Stimulated activated CD4-positive, alpha-beta T cell treated with anti-CD3 and anti-CD28 coated beads, Interleukin-4, amount 100 ng/mL, for 4 hours (primary cell): Measurements from ENCODE around the gene FGD4.

Experiments used
- DNase-seq, 2 experiments: peaks; one replicate each; pipeline ENCODE4 v3.0.0-alpha.2; 2020

FGD4 gene

DNA sequence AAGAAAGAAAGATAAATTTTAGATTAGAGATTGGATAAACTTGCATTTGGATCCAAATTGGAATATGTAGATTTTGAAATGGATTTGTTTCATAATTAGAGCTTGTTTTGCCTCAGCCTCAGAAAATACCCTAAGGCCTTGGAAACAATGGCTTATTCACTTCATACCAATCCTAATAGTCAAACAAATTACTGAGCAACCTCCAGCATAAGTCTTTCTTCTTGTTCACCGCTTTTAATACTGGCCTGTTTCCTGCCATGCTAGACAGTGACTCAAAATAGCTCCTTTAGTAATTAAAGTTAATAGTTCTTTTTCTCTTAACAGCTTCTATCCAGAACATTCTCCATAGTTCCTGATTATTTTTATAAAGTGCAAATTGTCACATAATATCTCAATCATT lies 168.9 kb downstream of the FGD4 start:
- no peak for DNase-seq

GRCh38 chr12:32569259-32569658 lies 169.9 kb downstream of the FGD4 start:
- no peak for DNase-seq

GRCh38 chr12:32574585-32574984 lies 175.2 kb downstream of the FGD4 start:
- DNase-seq = no peak

DNA sequence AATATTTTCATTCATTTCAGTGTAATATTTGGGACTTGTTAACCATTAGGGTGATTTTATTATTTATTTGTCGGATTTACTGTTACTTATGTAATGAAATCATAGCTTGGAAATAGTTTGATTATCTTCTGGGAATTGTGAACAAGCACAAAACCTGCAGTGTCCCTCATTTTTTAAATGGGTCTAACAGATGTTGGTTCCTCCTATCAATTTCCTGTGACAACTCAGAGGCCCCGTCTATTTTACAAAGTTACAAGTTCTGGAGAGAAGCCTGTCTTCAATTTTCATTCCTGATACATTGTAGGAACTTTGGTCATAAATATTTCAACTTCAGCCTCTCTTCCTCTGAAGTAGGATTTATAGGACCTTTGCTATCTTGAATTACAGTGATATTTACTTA lies 178.0 kb downstream of the FGD4 start:
- DNase-seq = no peak

- no peak for DNase-seq
Measured at GRCh38 chr12:32583534-32583933, 184.2 kb downstream of the FGD4 start.

- DNase-seq = no peak
Measured at GRCh38 chr12:32585680-32586079, 186.3 kb downstream of the FGD4 start.

DNA sequence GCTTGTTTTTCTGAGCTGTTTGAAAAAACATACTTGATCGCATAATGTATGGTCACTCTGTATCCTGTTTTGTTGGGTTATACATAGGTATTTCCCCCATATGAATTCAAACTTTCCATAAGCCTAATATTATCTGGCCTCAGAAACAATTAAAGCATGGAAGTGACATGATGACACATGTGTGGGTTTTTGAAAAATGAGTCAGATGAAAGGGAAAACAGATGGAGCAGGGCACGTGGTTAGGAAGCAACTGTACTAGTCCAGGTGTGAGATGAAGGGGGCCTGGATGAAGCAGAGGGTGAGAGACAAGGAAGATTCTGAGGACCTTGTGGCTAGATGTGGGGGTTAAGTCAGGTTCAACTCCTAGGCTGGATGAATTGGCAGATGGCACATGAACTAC lies 187.0 kb downstream of the FGD4 start:
- no peak for DNase-seq

DNA sequence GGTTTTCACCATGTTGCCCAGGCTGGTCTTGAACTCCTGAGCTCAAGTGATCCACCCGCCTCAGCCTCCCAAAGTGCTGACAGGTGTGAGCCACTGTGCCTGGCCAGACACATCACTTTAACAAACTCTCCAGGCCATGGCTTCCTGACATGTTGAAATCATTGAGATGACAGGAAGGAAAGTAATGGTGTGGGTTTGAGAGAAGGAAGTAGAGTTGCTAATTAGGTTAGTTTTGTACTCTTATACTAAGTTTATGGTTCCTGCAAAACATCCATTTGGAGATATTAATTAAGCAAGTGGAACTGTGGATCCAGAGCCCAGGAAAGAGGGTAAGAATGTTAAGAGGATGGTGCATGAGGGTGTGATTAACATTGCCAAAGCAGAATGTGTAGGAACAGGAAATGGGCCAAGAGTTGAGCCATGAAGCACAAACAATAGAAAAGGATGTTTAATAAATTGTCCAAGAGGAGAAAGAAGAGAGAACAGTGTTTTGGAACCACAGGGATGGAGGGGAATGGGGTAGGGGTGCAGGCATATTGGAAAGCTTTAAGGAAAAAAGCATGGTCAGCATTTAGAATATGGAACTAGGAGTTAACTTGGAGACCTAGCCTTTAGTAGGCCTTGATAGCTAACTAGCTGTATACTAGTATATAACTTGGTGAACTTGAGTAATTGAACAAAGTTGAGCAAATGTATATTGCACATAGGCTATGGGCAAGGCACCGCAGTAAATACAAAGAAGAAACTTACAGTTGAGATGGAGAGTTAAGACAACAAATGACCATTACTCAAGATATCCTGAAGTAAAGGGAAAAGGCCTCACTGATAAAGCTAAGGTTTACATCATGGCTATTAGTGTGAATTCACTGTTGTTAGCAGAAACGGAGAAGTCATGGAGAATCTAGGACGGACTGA lies 188.5 kb downstream of the FGD4 start:
- no peak for DNase-seq

DNA sequence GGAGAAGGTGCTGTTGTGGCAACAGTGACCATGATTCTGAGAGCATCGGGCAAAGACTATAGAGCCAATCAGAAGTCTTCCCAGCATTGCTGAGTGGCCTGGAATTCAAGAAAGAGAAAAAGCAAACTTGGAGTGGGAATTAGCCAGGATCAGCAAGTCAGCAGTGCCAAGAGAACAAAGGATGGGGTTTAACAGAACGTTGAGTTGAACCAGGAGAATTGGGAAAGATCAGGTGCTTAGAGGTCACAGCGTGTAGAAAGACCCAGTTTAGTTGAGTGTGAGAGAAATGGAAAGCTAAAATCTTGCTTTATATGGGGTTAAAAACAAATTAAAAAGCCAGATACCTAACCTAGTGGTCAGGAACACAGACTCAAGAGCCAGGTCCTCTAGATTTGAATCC lies 189.2 kb downstream of the FGD4 start:
- no peak for DNase-seq

DNA sequence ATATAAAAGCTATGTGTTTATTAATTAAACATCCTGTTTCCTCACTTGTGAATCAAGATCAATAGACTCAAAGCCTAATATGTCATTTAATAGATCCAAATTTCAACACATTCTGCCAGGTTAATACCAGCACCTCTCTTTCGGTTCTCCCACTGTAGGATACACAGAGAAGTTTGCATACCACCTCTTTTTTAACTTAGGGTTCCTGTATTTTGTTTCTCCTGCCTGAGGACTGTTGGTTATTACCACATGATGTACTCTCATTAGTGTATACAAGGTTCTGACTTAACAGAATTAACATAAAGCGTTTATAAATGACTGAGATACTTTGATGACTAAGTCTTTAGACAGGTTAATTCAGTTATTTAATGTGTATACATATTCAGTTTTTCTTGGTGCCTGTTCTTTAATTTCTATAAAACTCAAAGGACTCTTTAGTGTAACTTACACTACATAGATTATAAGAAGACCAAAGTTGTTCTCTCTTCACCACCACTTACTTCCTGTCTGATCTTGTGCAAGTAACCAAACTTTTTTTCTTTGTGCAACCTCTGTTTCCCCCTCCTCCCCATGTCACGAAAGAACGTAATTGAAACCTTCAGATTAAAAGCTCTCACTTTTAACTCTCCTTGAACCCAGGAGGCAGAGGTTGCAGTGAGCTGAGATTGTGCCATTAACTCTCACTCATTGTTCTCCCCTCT lies 190.0 kb downstream of the FGD4 start:
- DNase-seq = no peak

- no peak for DNase-seq
Measured at GRCh38 chr12:32595251-32595650, 195.9 kb downstream of the FGD4 start.

DNA sequence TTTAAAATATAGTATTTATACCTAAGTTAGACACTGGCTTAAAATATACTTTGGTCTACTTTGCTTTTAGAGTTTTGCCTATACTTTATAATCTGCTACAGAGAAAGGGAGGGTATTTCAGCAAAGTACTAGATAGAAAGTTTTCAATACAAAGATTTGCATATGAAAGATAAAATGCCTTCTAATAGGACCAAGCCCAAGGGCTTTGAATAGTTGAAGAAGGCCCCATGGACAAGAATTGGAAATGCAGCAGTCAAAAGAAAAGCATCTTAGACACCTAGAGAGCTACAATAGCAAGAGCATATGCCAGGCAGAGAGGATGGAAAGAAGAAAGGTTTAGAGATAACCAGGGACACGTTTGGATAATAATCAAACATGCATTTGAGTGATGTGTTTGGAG lies 196.7 kb downstream of the FGD4 start:
- no peak for DNase-seq

DNA sequence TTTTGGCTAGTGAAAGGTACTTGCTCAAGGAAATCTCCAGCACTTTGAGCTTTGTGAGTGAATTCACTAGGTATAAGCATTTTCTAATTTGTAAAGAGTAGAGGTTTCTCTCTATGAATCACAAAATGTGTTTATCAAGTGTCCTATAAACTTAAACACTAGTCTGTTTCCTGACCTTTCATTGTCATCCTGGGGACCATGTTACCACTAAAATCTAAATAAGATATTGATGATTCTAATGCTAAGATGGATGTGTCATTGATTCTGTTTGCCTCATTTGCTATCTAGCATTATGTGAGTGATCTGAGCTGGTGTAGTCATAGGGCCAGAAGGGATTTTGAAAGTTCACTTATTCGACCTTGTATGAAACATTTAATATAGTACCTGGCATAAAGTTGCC lies 199.3 kb downstream of the FGD4 start:
- DNase-seq = no peak

DNA sequence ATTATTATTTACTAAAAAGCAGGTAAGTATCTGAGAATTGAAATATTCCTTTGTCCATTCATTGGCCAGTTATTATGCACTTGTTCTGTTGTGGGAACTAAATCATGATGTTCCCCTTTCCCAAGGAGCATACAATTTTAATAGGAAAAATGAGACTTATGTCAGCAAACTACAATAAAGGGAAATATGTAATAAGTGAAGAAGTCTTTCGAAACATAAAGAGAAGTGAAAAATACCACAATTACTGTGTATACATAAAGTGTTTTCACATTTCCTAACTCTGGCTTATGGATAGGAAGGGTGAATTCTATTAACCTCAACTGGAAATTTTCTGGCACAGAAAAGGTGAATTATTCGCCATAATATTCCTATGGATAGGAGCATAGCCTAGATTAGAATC lies 201.3 kb downstream of the FGD4 start:
- DNase-seq = no peak

GRCh38 chr12:32603071-32603470 lies 203.7 kb downstream of the FGD4 start:
- DNase-seq = no peak

DNA sequence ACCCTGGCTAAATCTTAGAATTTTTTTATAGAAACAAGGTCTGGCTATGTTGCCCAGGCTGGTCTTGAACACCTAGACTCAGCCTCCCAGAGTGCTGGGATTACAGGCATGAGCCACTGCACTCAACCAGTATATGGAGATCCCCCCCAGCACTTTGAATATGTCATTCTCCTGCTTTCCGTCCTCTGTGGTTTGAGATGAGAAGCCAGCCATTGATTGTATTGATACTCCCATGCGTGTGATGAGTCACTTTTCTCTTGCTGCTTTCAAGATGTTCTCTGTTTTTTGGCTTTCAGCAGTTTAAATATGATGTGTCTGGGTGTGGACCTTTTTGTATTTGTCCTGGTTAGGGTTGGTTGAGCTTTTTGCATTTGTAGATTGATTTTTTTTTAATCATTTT lies 204.5 kb downstream of the FGD4 start:
- DNase-seq = no peak

DNA sequence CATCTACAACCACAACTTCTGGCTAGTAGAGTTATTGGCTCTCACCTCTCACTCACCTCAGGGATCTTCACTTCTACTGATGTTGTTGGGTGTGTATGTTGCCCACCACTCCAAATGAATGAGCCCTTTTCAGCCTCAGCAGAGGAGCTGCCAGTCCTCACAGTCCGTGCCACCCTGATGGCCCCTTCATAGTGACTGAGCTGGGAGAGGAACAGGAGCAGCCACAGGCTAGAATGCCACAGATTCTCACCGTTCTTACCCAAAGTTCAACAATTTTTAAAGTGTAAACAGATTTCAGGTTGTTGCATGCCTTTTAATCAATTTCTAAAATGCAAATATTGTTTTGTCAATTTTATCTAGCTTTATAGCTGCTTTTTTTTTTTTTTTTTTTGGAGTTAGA lies 205.2 kb downstream of the FGD4 start:
- no peak for DNase-seq

GRCh38 chr12:32605326-32606095 lies 206.2 kb downstream of the FGD4 start:
- DNase-seq = no peak

GRCh38 chr12:32606443-32606842 lies 207.1 kb downstream of the FGD4 start:
- DNase-seq = no peak

- no peak for DNase-seq
Measured at GRCh38 chr12:32609966-32610365, 210.6 kb downstream of the FGD4 start.

DNA sequence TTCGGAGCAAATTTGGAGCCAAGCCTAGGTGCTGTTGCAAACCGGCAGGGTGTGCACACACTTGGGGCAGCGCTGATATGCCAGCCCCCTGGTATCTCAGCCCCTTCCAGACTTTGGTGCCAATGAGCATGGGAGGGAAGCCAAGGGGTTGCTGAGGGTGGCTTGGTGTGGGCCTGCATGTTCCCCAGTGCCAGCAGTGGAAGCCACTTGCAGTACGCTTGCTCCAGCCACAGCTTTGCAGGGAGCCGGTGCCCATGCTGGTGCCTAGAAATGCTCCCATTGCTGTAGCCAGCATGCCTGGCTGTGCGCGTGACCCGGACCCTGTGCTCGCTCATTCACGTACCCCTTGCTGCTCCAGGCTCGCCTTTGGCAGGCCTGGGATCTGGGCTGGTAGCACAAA lies 212.6 kb downstream of the FGD4 start:
- no peak for DNase-seq

GRCh38 chr12:32612658-32613614 lies 213.6 kb downstream of the FGD4 start:
- no peak for DNase-seq
